ENCODE results near the gene IGSF21.

- no peak for TF ChIP-seq CTCF (IDR thresholded peaks at IDR 0.05)
- no peak for TF ChIP-seq POLR2A (IDR thresholded peaks at IDR 0.05)
Measured at GRCh38 chr1:18360251-18360650, 252.7 kb downstream of the IGSF21 start.

All from thyroid gland (tissue), 4 donors.